Left cardiac atrium (tissue), 4 donors: ENCODE results near the gene PLA2G4B. TPM values are rescaled to one million over a fixed set of nuclear protein-coding genes. Genes with fewer than 3 reads are reported as not detected.
A peak's percentile ranks its signal among the peaks of the same experiment; 100 is the strongest.
"Not testable (repeated sequence)": the region's sequence is repeated elsewhere in the genome, so short reads cannot be mapped to it uniquely, and the experiment has no call there.

ENCODE experiments used
- ATAC-seq, 2 donors: fragments of 200-7000 bp; cut with Tn5 transposase; one replicate each; pipeline ENCODE4 v1.9.1; 2020; ENCODE audit warnings: mild to moderate bottlenecking in 2 of 2, moderate library complexity in 2 of 2
- DNase-seq: peaks from one replicate; pipeline ENCODE4 v3.0.0-alpha.2; 2020
- intact Hi-C, 2 donors: fragments of 100-400 bp; cut with DNase I; formaldehyde crosslinking; loops; one replicate each; pipeline versions ENCODE4 v1.14.1 to v1.15.1; 2022 to 2023
- total RNA-seq, 2 donors: library from RNA; stranded (reverse); fragmentation: NEBNext Ultra II Directional; extraction: Animal tissue kit (Norgen Biotek cat#: 25700); gene quantifications; one replicate each; pipeline ENCODE4 v1.2.1, GENCODE V29; 2021
- donor health status: DM: no; HTN: yes; CAD: no.
- donor health status: DM: no; HTN: yes; CAD: no; lungs with severe emphysema.
- donor health status: DM: yes; HTN: yes; CAD: no.
- donor health status: Dilated cardiomyopathy.

The PLA2G4B gene
- total RNA-seq, 2 donors from 2014 or later = 5.4 to 7.2 TPM

DNA sequence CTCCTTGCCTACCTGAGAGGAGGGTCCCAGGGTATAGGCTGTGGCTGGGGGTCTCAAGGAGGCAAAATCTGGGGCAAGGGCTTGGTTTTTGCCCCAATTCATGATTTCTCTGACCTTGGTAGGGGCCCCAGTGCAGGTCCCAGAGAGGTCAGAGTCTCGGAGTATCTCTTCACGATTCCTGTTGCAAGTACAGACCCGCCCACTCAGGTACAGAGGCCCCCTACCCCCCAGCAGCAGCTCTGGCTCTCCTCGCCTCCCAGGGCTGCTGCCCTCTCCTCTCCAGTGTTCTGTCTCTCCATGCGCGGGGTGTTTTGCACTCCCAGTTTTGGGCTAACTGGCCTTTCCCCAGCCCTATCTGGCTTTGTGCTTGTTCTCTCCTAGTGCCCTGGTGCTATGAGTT lies 16.2 kb upstream of the PLA2G4B start:
- intact Hi-C loops = no loop called here
- DNase-seq (peak; percentile 6), ATAC-seq (no peak)

GRCh38 chr15:41822957-41823356 lies 15.7 kb upstream of the PLA2G4B start:
- ATAC-seq (no peak), DNase-seq (peak; percentile 21)
- intact Hi-C loops = no loop called here

DNA sequence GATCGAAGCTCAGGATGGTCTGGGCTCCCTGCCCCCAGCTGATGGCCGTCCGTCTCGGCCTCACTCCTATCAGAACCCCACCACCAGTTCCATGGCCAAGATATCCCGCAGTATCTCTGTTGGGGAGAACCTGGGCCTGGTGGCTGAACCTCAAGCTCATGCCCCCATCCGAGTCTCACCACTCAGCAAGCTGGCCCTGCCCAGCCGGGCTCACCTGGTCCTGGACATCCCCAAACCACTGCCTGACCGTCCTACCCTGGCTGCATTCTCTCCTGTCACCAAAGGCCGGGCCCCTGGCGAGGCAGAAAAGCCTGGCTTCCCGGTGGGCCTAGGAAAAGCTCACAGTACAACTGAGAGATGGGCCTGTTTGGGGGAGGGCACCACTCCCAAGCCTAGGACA lies 15.1 kb upstream of the PLA2G4B start:
- DNase-seq (no peak), ATAC-seq (no peak)
- intact Hi-C loops = no loop called here

GRCh38 chr15:41824062-41824745 lies 14.4 kb upstream of the PLA2G4B start:
- intact Hi-C loops = no loop called here
- ATAC-seq (no peak), DNase-seq (no peak)

DNA sequence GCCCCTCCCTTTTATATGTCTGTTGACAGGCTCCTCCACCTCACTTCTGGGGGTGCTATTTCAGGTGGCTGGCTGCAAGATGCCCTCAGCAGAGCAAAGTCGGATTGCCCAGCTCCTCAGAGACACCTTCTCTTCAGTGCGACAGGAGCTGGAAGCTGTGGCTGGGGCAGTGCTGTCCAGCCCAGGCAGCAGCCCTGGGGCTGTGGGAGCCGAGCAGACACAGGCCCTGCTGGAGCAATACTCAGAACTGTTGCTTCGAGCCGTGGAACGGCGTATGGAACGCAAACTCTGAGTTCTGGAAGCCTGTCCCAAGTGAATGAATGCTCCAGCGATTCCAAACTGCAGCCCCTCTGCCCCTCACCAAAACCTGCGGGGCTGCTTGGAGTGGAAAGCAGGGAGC lies 13.5 kb upstream of the PLA2G4B start:
- intact Hi-C loops = no loop called here
- DNase-seq (no peak), ATAC-seq (no peak)

DNA sequence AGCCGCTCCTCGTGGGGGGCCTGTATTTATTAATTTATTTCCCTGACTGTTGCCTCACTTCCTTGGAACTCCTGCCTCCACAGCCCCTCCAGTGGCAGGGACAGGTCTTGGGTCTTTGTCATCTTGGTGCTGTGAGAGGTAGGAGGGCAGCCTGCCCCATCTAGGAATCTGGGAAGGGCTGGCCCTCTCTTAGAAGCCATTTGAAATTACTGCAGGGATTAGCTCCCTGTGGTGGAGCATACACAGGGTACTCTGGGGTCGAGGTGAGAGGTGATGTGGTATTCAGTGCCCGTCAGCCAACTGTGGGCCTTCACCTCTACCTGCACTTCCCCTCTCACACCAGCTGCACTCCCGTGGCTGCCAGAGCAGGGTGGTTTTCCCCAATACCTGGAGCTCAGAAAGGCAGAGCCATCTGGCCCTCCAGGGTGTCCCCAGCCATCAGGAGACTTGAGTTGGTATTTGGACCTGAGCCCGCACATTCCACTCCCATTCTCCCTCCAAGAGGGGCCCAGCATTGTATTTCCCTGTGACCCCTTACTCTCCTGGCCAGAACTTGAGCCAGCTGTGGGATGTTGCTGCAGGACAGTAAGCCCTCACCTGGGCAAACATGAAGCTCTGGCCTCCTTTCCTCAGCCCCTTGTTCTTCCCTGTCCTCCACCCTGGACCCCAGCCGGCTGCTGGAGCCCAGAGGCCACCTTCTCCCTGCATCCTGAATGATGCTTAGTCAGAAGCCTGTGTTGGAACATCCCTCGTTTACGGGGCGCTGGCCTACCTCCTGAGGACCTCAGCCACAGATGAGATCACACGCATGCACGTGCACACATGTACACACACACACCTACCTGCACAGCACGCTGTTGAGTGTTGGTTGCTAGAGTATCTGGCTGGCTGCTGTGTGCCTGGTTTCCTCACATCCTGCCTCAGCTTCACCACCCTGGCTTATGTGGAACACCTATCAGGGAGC lies 12.8 kb upstream of the PLA2G4B start:
- DNase-seq (no peak), ATAC-seq (no peak)
- intact Hi-C loops = no loop called here

- DNase-seq = no peak
- intact Hi-C loops = no loop called here
- peak in 1 of 2 donors; percentile 19 for ATAC-seq
Measured at GRCh38 chr15:41827290-41827879, 11.3 kb upstream of the PLA2G4B start.

GRCh38 chr15:41827880-41828806 lies 10.5 kb upstream of the PLA2G4B start, which contains the start of gene JMJD7:
Gene JMJD7 (plus strand): TSS chr15:41828092. CDS start chr15:41828125, 33 bp downstream.
- peak; percentile 97 for ATAC-seq
- peak; percentile 96 for DNase-seq
- intact Hi-C loops = no loop called here

DNA sequence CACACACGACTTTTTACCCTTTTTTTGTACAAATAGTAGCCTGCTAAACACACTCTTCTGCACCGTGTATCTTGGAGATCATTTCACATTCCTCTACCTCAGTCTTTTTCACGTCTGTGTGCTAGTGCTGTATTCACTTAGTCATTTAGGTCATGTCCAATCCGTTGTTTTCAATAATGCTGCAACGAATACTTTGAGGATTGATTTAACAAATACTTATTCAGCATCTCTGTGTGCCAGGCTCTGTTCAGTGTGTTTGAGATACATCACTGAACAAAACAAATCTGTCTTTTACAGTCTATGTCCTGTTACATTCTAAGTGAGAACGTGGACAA lies 9.9 kb upstream of the PLA2G4B start:
- ATAC-seq = no peak
- intact Hi-C loops = no loop called here
- no peak for DNase-seq

DNA sequence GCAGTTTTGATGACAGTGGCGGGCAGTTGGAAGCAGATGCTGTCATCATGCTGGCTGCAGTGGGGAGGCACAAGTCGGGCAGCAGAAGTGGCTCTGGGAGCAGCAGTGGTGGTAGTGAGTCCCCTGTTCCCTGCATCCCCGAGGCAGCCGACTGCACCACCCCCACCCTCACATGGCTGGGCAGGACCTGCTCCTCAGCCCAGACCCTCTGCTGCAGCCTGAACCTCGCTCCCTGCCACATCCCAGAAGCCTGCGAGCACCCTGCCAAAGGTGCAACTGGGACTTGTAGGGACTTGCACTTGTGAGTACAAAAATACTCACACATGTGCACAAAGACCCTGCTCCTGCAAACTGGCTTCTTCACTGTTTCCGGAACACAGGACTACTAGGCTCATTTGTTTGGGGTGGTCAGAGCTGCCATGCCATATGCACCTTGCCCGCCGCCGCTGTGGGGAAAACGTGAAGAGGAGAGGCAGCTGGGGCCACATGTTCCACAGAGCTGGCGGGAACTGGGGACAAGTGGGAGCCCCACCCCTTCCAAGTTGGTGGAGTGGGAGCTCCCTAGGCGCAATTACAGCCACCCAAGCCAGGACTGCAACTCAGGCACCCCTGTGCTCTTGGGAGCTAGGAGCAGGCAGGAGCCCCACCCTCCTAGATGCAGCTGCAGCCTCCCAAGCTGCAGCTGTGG lies 8.5 kb upstream of the PLA2G4B start:
- ATAC-seq = no peak
- DNase-seq = no peak
- intact Hi-C loops = no loop called here

DNA sequence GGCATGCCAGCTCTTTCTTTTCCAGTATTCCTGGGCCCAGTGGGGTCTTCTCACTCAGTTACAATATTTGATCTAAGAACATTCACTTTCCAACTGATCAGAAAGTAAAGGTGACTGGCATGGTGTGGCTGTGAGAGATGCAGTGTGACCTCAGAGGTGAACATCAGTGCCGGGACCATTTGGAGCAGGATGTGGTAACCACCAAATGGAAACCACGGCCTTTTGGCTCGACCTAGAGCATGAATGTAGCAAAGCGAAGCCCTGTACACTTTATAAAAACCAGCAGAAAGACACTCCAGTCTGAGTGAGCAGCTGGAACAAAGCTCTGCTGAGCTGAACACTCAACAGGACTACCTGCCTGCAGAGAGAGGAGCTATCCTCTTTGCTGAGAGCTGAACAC lies 7.4 kb upstream of the PLA2G4B start:
- intact Hi-C loops, ATAC-seq, DNase-seq: not testable (repeated sequence)

DNA sequence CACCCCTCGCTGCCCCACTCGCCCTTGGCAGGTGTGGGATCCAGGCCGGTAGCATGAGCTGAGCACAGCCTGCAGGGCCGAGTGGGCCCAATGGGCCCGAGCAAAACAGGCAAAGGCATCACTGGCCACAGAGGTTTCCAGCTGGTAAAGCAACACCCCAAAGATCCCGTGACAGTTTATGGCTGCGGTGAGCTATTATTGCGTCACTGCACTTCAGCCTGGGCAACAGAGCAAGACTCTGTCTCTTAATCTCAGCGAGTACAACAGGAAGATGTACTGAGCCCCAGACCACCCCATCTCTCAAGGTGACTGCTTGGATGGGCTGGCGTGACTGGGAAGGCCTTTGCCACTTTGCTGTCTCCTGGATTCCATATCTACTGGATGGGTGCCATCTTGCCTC lies 6.4 kb upstream of the PLA2G4B start:
- intact Hi-C loops = no loop called here
- ATAC-seq (no peak), DNase-seq (no peak)

GRCh38 chr15:41832875-41833274 lies 5.8 kb upstream of the PLA2G4B start:
- DNase-seq (no peak), ATAC-seq (no peak)
- intact Hi-C loops = no loop called here

- ATAC-seq (no peak), DNase-seq (no peak)
- intact Hi-C loops = no loop called here
Measured at GRCh38 chr15:41834096-41834495, 4.6 kb upstream of the PLA2G4B start.

GRCh38 chr15:41836073-41836472 lies 2.6 kb upstream of the PLA2G4B start:
- ATAC-seq = no peak
- DNase-seq = no peak
- intact Hi-C loops = no loop called here

DNA sequence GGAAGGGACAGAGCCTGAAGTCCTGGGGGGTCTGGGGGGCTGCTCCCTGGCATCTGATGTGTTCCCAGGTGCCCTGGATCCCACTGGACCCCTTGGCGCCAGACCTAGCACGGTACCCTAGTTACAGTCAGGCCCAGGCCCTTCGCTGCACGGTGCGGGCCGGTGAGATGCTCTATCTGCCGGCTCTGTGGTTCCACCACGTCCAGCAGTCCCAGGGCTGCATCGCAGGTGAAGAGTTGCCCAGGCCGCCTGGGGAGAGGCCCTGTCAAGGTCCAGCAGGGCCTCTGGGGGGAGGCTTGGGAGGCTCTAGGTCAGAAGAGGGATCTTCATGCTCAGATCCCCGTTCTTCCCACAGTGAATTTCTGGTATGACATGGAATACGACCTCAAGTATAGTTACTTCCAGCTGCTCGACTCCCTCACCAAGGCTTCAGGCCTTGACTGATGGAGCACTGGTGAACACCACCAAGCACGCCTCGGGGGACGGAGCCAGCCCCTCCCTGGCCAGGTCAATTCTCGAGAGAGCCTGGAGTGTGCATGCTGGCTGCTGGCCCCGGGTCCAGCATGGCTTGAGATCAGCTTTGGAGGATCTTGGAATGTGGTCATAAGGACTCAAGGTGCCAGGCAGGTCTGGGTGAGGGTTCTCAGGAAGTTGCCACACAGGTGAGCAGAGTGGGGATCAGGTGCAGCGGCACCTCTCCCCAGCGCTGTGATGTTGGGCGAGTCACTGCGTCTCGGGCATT lies 1.8 kb upstream of the PLA2G4B start:
- DNase-seq = no peak

DNA sequence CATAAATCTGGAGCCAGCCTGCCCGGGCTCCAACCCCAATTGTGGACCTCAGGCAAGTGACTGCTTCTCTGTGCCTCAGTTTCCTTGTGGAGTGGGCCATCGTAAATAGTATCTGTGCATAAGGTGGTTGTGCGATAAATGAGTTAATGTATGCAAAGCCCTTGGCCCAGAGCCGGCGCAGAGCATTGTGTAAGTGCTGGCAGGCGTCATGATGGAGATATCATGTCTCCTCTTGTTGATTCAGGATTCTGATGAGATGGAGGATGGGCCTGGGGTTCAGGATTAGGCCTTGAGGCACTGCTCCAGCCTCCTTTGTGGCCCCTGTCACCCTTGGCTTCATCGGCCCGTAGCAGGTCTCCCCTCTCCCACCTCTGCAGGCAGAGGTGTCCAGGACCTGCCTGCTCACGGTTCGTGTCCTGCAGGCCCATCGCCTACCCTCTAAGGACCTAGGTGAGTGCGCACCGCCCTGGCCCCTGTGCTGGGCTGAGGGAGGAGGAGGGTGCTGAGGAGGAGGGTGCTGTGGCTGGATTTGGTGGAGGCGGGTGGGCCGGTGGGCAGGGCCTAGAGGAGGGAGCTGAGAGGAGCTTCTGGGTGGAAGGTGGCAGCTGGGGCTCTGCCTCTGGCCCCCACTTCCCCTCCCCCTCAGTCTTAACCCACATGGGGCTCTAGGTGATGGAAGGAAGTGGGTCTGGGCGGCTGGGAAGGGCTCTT lies 1.3 kb downstream of the PLA2G4B start:
- intact Hi-C loops = no loop called here
- DNase-seq = no peak
- ATAC-seq = no peak

More for the DNA sequence above, 1.8 kb upstream of the PLA2G4B start:
- ATAC-seq = no peak
- intact Hi-C loops = no loop called here
